ENCODE measurements around the gene GAR1. TPM values are rescaled to one million over a fixed set of nuclear protein-coding genes. Genes with fewer than 3 reads are reported as not detected.

The GAR1 gene
- total RNA-seq, 1 experiment from 2014 or later = 30.8 TPM

DNA sequence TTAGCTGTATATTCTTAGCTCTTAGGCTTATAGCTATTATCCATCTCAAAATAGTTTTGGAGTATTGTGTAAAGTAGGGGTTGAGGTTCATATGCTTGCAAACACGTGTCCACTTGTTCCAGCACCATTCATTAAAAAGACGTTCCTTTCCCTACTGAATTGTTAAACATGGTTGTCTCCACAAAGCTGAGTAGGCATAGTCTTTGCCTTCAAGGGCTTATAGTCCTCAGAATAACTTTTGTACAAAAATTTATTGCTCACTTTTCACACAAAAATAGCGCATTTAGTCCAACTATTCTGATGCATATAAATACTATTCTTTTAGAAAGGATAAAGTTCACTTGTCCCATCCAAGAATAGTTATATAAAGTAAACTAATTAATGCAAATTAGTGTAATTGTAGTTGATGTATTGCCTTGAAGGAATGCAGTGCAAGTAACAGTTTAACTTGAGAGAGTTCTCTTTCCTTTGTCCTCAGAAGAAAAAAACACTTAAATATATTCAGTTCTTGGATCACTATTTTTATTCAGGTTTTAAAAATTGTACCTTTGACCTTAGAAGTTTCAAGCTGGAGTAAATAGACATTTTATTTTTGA lies 46.5 kb downstream of the GAR1 start:
- Mint-ChIP-seq H3K9me3 (ENCODE audit: unreplicated experiment) (peaks cover 9% of the 10 kb centered on the region), H3K4me3 (ENCODE audit: unreplicated experiment) (no peak overlapping the region), H3K27ac (ENCODE audit: unreplicated experiment) (no peak overlapping the region), H3K36me3 (ENCODE audit: insufficient read depth, unreplicated experiment) (no peaks in the 10 kb centered on the region), H3K4me1 (ENCODE audit: low read depth, unreplicated experiment) (no peaks in the 10 kb centered on the region), H3K27me3 (ENCODE audit: insufficient read depth, unreplicated experiment) (no peaks in the 10 kb centered on the region)
- no peak for DNase-seq
- CTCF ChIA-PET = no interaction called here
- H3K4me1 ChIP-seq = no peaks in the 10 kb centered on the region
- H3K36me3 ChIP-seq (ENCODE audit: control insufficient read depth, insufficient read depth, low read length) = no peaks in the 10 kb centered on the region
- intact Hi-C loops (cut with micrococcal nuclease; ENCODE audit: unreplicated experiment) = no loop called here
- BruUV-seq (replicated peaks) = no TSS peak
- H3K4me3 ChIP-seq (ENCODE audit: low read depth, low read length) = no peak overlapping the region
- H3K9me3 ChIP-seq = peaks cover 3% of the 10 kb centered on the region; the same call in 1 of the 2 replicates
- H3K27me3 ChIP-seq (replicated peaks; ENCODE audit: control insufficient read depth, insufficient read depth, low read length) = no peaks in the 10 kb centered on the region
- TF ChIP-seq CTCF (IDR thresholded peaks at IDR 0.05; ENCODE audit: insufficient read depth in 1 of 2, low read depth in 1 of 2, low read length in 1 of 2, severe bottlenecking in 1 of 2, unreplicated experiment in 1 of 2) = no peak
- POLR2A ChIA-PET = no interaction called here

DNA sequence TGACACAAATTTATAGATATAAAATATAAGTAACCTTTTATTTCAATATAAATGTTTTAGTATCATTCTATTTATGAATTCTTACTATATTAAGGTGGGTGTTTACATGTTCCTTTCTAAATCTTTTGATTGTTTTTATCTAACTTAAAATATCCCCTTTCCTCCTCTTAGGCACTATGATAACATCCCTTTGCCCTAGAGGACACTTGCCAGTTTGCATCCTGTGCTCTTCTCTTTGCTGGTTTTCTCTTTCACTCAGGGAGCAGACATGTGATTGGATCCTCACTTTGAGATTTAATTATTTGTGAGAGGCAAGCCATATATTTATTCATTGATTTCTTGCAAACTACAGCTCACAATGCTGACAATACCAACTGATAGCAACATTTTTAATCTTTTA lies 48.6 kb downstream of the GAR1 start:
- peaks cover 3% of the 10 kb centered on the region; the same call in 1 of the 2 replicates for H3K9me3 ChIP-seq
- Mint-ChIP-seq H3K27me3 (ENCODE audit: insufficient read depth, unreplicated experiment) (no peaks in the 10 kb centered on the region), H3K27ac (ENCODE audit: unreplicated experiment) (no peak overlapping the region), H3K36me3 (ENCODE audit: insufficient read depth, unreplicated experiment) (no peaks in the 10 kb centered on the region), H3K4me1 (ENCODE audit: low read depth, unreplicated experiment) (no peaks in the 10 kb centered on the region), H3K9me3 (ENCODE audit: unreplicated experiment) (no peaks in the 10 kb centered on the region), H3K4me3 (ENCODE audit: unreplicated experiment) (no peak overlapping the region)
- ChIA-PET POLR2A (no interaction called here), CTCF (no interaction called here)
- DNase-seq = no peak
- BruUV-seq (replicated peaks) = no TSS peak
- intact Hi-C loops (cut with micrococcal nuclease; ENCODE audit: unreplicated experiment) = no loop called here
- no peak for TF ChIP-seq CTCF (IDR thresholded peaks at IDR 0.05; ENCODE audit: insufficient read depth in 1 of 2, low read depth in 1 of 2, low read length in 1 of 2, severe bottlenecking in 1 of 2, unreplicated experiment in 1 of 2)
- no peaks in the 10 kb centered on the region for H3K4me1 ChIP-seq
- no peaks in the 10 kb centered on the region for H3K36me3 ChIP-seq (ENCODE audit: control insufficient read depth, insufficient read depth, low read length)
- no peaks in the 10 kb centered on the region for H3K27me3 ChIP-seq (replicated peaks; ENCODE audit: control insufficient read depth, insufficient read depth, low read length)
- no peak overlapping the region for H3K4me3 ChIP-seq (ENCODE audit: low read depth, low read length)

- intact Hi-C loops (cut with micrococcal nuclease; ENCODE audit: unreplicated experiment) = no loop called here
- Mint-ChIP-seq H3K27me3 (ENCODE audit: insufficient read depth, unreplicated experiment) (no peaks in the 10 kb centered on the region), H3K9me3 (ENCODE audit: unreplicated experiment) (no peaks in the 10 kb centered on the region), H3K36me3 (ENCODE audit: insufficient read depth, unreplicated experiment) (no peaks in the 10 kb centered on the region), H3K27ac (ENCODE audit: unreplicated experiment) (no peak overlapping the region), H3K4me3 (ENCODE audit: unreplicated experiment) (no peak overlapping the region), H3K4me1 (ENCODE audit: low read depth, unreplicated experiment) (no peaks in the 10 kb centered on the region)
- Histone ChIP-seq H3K9me3 (no peaks in the 10 kb centered on the region), H3K4me3 (ENCODE audit: low read depth, low read length) (no peak overlapping the region), H3K36me3 (ENCODE audit: control insufficient read depth, insufficient read depth, low read length) (no peaks in the 10 kb centered on the region), H3K4me1 (no peaks in the 10 kb centered on the region), H3K27me3 (replicated peaks; ENCODE audit: control insufficient read depth, insufficient read depth, low read length) (no peaks in the 10 kb centered on the region)
- ChIA-PET POLR2A (no interaction called here), CTCF (no interaction called here)
- no TSS peak for BruUV-seq (replicated peaks)
- no peak for TF ChIP-seq CTCF (IDR thresholded peaks at IDR 0.05; ENCODE audit: insufficient read depth in 1 of 2, low read depth in 1 of 2, low read length in 1 of 2, severe bottlenecking in 1 of 2, unreplicated experiment in 1 of 2)
- no peak for DNase-seq
Observed at GRCh38 chr4:109870061-109870460, 54.5 kb downstream of the GAR1 start.
